ENCODE data around the gene PDP2.

PDP2 gene

DNA sequence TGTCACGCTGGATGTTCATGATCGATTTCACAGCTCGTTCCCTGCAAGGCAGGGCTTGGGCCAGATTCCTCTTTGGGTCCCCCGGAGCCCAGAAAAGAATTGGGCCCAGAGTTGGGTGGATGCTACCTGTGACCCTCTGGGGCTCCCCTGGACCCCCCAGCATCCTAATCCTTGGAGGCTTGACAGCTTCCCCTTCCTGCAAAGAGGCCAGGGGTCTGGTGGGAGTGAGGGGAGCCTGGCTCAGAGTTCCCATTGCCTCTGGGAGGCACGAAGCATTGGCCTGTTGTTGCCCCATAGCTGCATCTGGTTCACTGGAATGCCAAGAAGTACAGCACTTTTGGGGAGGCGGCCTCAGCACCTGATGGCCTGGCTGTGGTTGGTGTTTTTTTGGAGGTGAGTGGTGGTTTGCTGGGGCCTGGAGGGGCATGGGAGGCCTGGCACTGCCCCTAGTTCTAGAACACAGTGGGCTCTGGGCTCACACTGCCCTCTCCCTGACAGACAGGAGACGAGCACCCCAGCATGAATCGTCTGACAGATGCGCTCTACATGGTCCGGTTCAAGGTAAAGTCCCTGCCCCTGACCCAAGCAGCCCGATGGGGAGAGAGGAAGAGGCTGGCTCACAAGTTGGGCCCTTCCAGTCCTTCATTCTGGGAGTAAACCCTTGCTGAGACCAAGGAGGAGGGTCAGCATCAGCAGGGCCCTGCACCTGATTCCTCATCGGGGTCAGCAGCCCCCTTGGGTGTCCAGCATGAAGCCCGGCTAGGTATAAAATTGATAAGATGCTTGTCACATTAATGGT, 28.9 kb upstream of the PDP2 start:
- ATAC-seq = no peak
- no peak for TF ChIP-seq ZNF565 (CRISPR knock-in tag; conservative IDR thresholded peaks at IDR 0.05; ENCODE audit: low read depth)
- TF ChIP-seq ZNF70 (CRISPR knock-in tag; IDR thresholded peaks at IDR 0.05) = no peak
- TF ChIP-seq, protein P1, sequence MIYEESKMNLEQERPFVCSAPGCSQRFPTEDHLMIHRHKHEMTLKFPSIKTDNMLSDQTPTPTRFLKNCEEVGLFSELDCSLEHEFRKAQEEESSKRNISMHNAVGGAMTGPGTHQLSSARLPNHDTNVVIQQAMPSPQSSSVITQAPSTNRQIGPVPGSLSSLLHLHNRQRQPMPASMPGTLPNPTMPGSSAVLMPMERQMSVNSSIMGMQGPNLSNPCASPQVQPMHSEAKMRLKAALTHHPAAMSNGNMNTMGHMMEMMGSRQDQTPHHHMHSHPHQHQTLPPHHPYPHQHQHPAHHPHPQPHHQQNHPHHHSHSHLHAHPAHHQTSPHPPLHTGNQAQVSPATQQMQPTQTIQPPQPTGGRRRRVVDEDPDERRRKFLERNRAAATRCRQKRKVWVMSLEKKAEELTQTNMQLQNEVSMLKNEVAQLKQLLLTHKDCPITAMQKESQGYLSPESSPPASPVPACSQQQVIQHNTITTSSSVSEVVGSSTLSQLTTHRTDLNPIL (CRISPR knock-in tag; IDR thresholded peaks at IDR 0.05; ENCODE audit: low read depth) = no peak
- no peak for TF ChIP-seq ESRRG (CRISPR knock-in tag; IDR thresholded peaks at IDR 0.05)
- no peak for TF ChIP-seq PPARA (CRISPR knock-in tag; IDR thresholded peaks at IDR 0.05; ENCODE audit: borderline replicate concordance)
- no peak for TF ChIP-seq ISL1 (CRISPR knock-in tag; IDR thresholded peaks at IDR 0.05)
- TF ChIP-seq ZC3H10 (CRISPR knock-in tag; IDR thresholded peaks at IDR 0.05) = no peak
- no peak for TF ChIP-seq SNAI2 (CRISPR knock-in tag; IDR thresholded peaks at IDR 0.05)
- TF ChIP-seq POU6F1 (CRISPR knock-in tag; IDR thresholded peaks at IDR 0.05; ENCODE audit: borderline replicate concordance, low read depth) = no peak
- TF ChIP-seq, protein P2, sequence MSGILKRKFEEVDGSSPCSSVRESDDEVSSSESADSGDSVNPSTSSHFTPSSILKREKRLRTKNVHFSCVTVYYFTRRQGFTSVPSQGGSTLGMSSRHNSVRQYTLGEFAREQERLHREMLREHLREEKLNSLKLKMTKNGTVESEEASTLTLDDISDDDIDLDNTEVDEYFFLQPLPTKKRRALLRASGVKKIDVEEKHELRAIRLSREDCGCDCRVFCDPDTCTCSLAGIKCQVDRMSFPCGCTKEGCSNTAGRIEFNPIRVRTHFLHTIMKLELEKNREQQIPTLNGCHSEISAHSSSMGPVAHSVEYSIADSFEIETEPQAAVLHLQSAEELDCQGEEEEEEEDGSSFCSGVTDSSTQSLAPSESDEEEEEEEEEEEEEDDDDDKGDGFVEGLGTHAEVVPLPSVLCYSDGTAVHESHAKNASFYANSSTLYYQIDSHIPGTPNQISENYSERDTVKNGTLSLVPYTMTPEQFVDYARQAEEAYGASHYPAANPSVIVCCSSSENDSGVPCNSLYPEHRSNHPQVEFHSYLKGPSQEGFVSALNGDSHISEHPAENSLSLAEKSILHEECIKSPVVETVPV (CRISPR knock-in tag; IDR thresholded peaks at IDR 0.05) = no peak
- no peak for TF ChIP-seq RARB (CRISPR knock-in tag; IDR thresholded peaks at IDR 0.05)
- TF ChIP-seq GLIS3 (CRISPR knock-in tag; IDR thresholded peaks at IDR 0.05) = no peak
- TF ChIP-seq ARNTL (CRISPR knock-in tag; IDR thresholded peaks at IDR 0.05; ENCODE audit: borderline replicate concordance, low read depth) = no peak
- TF ChIP-seq, protein P3, sequence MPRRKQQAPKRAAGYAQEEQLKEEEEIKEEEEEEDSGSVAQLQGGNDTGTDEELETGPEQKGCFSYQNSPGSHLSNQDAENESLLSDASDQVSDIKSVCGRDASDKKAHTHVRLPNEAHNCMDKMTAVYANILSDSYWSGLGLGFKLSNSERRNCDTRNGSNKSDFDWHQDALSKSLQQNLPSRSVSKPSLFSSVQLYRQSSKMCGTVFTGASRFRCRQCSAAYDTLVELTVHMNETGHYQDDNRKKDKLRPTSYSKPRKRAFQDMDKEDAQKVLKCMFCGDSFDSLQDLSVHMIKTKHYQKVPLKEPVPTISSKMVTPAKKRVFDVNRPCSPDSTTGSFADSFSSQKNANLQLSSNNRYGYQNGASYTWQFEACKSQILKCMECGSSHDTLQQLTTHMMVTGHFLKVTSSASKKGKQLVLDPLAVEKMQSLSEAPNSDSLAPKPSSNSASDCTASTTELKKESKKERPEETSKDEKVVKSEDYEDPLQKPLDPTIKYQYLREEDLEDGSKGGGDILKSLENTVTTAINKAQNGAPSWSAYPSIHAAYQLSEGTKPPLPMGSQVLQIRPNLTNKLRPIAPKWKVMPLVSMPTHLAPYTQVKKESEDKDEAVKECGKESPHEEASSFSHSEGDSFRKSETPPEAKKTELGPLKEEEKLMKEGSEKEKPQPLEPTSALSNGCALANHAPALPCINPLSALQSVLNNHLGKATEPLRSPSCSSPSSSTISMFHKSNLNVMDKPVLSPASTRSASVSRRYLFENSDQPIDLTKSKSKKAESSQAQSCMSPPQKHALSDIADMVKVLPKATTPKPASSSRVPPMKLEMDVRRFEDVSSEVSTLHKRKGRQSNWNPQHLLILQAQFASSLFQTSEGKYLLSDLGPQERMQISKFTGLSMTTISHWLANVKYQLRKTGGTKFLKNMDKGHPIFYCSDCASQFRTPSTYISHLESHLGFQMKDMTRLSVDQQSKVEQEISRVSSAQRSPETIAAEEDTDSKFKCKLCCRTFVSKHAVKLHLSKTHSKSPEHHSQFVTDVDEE (CRISPR knock-in tag; IDR thresholded peaks at IDR 0.05) = no peak
- TF ChIP-seq ZFP3 (CRISPR knock-in tag; IDR thresholded peaks at IDR 0.05) = no peak

- no peak for TF ChIP-seq ARNTL (CRISPR knock-in tag; IDR thresholded peaks at IDR 0.05; ENCODE audit: borderline replicate concordance, low read depth)
- TF ChIP-seq POU6F1 (CRISPR knock-in tag; IDR thresholded peaks at IDR 0.05; ENCODE audit: borderline replicate concordance, low read depth) = no peak
- no peak for TF ChIP-seq CSDC2 (CRISPR knock-in tag; IDR thresholded peaks at IDR 0.05)
- no peak for TF ChIP-seq GLIS3 (CRISPR knock-in tag; IDR thresholded peaks at IDR 0.05)
- no peak for TF ChIP-seq OSR1 (CRISPR knock-in tag; IDR thresholded peaks at IDR 0.05)
- no peak for TF ChIP-seq ZNF8 (CRISPR knock-in tag; IDR thresholded peaks at IDR 0.05)
- TF ChIP-seq ZNF565 (CRISPR knock-in tag; conservative IDR thresholded peaks at IDR 0.05; ENCODE audit: low read depth) = no peak
- TF ChIP-seq PPARA (CRISPR knock-in tag; IDR thresholded peaks at IDR 0.05; ENCODE audit: borderline replicate concordance) = no peak
- no peak for TF ChIP-seq TOX (CRISPR knock-in tag; IDR thresholded peaks at IDR 0.05; ENCODE audit: borderline replicate concordance)
- TF ChIP-seq ZC3H10 (CRISPR knock-in tag; IDR thresholded peaks at IDR 0.05) = no peak
- TF ChIP-seq, protein P3 (CRISPR knock-in tag; IDR thresholded peaks at IDR 0.05) = no peak
- no peak for ATAC-seq
Measured at GRCh38 chr16:66853261-66854139, 26.8 kb upstream of the PDP2 start.

All from SK-N-SH treated with all-trans-retinoic acid at 6 μM for 48 hours (cell line).